Activated CD8-positive, alpha-beta memory T cell treated with anti-CD3 and anti-CD28 coated beads, Interleukin-2, amount 50 U/mL, for 24 hours (primary cell): ENCODE measurements around the gene TRIP13.

ENCODE experiments used
- DNase-seq: peaks from one replicate; pipeline ENCODE4 v3.0.0-alpha.2; 2020; ENCODE audit errors: extremely low read depth

TRIP13 gene

GRCh38 chr5:854966-855743 lies 37.5 kb upstream of the TRIP13 start:
- DNase-seq: no peak

- no peak for DNase-seq
Measured at GRCh38 chr5:855771-856530, 36.7 kb upstream of the TRIP13 start.

GRCh38 chr5:856531-857425 lies 35.9 kb upstream of the TRIP13 start:
- DNase-seq: no peak

GRCh38 chr5:858726-859125 lies 34.0 kb upstream of the TRIP13 start:
- DNase-seq: no peak

- no peak for DNase-seq
Measured at GRCh38 chr5:859391-859790, 33.3 kb upstream of the TRIP13 start.

- DNase-seq: no peak
Measured at GRCh38 chr5:859798-860296, 32.8 kb upstream of the TRIP13 start.

- DNase-seq: no peak
Measured at GRCh38 chr5:860506-861150, 32.1 kb upstream of the TRIP13 start.

- no peak for DNase-seq
Measured at GRCh38 chr5:861442-862366, 31.0 kb upstream of the TRIP13 start.

- DNase-seq: no peak
Measured at GRCh38 chr5:862367-863243, 30.1 kb upstream of the TRIP13 start.

GRCh38 chr5:863244-863805 lies 29.4 kb upstream of the TRIP13 start:
- DNase-seq: no peak

- no peak for DNase-seq
Measured at GRCh38 chr5:864492-865167, 28.1 kb upstream of the TRIP13 start.

- DNase-seq: no peak
Measured at GRCh38 chr5:865168-865521, 27.5 kb upstream of the TRIP13 start.

GRCh38 chr5:865771-866170 lies 26.9 kb upstream of the TRIP13 start:
- no peak for DNase-seq

GRCh38 chr5:867300-867870 lies 25.3 kb upstream of the TRIP13 start:
- DNase-seq: no peak

- no peak for DNase-seq
Measured at GRCh38 chr5:868428-869135, 24.1 kb upstream of the TRIP13 start.

GRCh38 chr5:870956-871355 lies 21.7 kb upstream of the TRIP13 start:
- no peak for DNase-seq

GRCh38 chr5:871596-872298 lies 20.9 kb upstream of the TRIP13 start:
- no peak for DNase-seq
